ENCODE results near the gene GPR15LG.
"Not testable (repeated sequence)": the region's sequence is repeated elsewhere in the genome, so short reads cannot be mapped to it uniquely, and the experiment has no call there.

Gene GPR15LG

DNA sequence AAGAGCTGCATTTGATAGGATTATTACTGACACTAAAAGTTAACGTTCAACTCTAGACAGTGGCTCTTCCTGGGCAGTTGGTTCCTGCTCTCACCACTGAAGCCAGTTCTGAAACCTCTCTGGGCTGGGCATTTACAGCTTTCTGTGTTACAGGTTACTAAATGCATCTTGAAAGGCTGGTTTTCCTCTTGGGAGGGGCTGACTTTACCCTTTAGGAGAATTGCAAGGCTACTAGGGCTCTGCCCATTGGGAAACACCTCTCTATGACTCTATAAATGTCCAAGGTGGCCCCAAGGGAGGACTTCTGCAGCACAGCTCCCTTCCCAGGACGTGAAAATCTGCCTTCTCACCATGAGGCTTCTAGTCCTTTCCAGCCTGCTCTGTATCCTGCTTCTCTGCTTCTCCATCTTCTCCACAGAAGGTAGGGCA lies at the start of gene GPR15LG:
Gene GPR15LG (plus strand): TSS at position 301 of the 429 bp plus-strand sequence. CDS start 51 bp downstream, at position 352.
- no peak for DNase-seq

DNA sequence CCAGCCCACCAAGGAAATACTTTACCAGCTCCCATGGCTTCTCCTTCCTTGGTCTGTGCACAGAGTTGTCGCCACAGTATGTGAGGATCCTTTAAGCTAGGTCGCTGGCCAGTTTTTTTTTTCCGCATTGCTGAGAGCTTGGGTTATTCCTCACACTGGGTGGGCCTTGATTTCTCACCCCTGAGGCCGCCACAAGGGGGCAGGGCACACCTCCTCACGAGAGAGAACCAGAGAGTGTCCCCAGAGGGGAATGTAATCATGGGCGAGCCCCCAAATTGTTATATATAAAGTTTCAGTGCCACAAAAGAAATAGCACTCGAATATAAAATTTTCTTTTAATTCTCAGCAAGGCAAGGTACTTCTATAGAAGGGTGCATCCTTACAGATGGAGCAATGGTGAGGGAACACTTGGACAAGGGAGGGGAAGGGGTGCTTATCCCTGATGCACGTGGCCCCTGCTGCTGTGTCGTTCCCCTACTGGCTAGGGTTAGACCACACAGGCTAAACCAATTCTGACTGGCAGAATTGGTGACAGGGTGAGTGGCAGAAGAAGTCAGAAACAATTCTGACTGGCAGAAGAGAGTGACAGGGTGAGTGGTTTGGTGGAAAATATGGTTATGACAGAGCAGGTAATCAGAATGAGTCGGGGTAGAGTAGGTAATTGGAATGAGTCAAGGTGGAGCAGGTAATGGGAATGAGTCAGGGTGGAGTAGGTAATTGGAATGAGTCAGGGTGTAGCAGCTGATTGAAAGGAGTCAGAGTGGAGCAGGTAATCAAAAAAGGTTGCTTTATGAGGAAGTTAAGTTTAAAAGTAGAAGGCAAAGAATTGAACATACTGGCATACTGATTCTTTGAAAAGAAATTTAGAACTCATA lies 47.5 kb upstream of the GPR15LG start:
- DNase-seq, result not testable (repeated sequence)

DNA sequence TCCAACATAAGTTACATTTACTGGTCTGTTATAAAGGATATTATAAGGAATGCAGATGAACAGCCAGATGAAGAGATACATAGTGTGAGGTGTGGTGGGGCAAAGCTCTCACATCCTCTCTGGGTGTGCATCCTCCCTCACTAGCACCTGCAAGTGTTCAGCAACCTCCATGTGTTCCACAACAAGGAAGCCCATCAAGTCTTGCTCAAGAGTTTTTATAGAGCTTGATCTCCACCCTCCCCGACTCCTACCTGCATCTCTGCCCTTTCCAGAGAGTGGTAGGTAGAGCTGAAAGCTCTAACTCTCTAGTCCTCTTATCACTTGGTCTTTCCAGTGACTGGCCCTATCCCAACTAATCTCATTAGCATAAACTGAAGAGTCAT lies 46.8 kb upstream of the GPR15LG start:
- DNase-seq, result no peak

DNA sequence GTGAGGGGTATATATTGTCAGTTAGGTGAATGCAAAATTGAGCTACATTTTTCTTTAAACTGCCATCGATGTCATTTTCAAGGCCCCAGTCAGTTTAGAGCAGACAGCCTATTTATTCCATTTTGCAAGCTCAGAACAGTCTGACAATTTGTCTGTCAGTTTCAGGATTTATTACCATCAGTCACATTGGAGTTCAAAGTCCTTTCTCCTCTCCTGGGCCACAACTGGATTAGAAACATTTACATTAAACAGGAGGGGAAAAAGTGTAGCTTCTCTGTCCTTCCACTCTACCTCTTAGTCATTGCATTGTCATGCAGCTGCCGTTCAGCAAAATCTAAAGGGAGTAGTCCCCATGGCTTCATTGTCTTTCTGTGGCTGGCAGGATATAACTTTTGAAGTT lies 37.8 kb upstream of the GPR15LG start:
- DNase-seq, result no peak

DNA sequence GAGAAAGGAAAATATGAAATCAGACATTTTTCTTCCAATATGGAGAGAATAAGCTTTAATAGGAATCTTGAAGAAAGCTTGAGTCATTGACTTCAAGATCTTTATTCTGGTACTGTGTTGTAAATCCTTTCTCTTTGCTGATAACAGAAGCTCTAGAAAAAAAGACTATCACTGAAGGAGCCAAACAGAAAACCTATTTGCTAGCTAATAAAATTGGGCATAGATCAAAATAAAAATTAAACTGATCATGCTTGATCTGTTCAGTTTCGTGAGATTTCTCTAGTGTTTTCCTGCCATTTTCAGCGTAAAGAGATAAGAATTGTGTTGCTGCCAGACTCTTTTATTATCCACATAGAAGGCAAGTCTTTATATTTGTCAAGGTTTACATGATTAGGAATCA lies 35.8 kb upstream of the GPR15LG start:
- no peak for DNase-seq

DNA sequence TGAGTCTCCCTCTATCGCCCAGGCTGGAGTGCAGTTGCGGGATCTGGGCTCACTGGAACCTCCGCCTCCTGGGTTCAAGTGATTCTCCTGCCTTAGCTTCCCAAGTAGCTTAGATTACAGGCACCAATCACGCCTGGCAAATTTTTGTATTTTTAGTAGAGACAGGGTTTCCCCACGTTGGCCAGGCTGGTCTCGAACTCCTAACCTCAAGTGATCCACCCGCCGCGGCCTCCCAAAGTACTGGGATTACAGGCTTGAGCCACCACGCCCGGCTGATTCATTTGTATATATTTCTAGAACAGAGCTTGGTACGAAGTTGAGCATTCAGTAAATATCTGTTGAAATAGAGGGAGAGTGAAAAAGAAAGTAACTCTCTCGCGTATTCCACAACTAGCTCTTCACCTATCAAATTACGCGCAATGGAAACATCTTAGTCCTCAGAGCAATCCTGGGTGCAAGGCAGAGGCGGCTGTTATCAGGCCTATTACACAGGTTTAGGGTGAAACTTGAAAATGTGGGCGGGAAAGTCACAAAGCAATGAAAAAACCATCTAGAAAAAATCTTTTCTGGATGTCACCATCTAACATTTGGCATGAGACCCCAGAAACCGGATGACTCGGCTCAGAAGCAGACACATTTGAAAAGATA lies 35.0 kb upstream of the GPR15LG start:
- DNase-seq, result peak; percentile 74

DNA sequence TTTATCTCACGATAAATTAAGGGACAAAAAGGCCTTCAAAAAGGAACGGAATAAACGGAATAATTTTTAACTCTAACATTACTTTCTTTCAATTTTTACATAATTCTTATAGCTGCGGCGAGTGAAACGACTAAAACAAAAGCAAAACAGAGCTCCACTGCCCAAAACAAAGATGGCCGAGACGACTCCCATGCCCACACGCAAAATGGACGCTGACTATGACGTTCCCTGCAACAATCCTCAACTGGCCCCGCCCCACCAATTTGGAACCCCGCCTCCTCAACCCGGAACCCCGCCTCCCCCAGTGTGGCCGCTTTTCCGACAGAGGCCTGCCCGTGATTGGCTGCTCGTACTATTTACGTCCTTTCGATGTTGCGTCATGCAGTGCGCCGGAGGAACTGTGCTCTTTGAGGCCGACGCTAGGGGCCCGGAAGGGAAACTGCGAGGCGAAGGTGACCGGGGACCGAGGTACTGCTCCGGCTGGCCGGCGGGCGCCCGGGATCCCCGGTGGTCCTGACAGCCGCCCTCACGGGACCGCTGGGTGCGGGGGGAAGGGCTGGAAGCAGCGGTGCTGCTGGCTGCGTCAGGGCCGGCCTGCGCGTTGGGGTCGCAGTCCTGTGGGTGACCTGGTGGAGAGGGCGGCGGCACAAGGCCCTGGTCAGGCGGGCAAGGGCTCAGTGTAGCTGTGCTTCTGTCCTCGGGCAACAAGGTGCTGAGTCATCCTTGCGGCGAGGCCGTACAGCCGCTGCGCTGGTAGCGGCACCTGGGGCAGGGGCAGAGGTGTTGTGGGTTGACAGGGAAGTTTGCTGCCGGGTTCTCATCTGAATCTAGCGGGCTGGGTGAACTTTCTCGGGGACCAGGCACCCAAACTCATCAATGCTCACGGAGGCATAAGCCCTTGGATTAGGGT lies 34.2 kb upstream of the GPR15LG start, which contains the start of gene GHITM:
Gene GHITM (plus strand): TSS at position 384 of the 910 bp plus-strand sequence. CDS start 1,992 bp downstream, outside the sequence.
- peak; percentile 98 for DNase-seq

DNA sequence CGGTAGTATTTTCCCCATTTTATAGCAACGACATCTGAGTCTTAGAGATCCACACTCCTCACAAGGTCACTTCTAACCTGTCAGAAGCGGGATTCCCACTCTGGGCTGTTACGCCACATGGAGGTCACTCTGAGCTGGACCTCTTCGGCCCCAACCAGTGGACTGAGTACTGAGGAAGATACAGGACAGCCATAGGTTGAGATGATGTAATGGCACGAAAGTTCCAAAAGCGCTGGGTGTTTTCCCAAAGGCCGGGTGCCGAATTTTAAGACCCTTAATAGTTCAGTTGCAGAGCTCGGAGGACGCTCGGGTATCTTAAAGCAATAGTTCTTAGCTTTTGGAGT lies 33.6 kb upstream of the GPR15LG start:
- DNase-seq, result peak; percentile 57

DNA sequence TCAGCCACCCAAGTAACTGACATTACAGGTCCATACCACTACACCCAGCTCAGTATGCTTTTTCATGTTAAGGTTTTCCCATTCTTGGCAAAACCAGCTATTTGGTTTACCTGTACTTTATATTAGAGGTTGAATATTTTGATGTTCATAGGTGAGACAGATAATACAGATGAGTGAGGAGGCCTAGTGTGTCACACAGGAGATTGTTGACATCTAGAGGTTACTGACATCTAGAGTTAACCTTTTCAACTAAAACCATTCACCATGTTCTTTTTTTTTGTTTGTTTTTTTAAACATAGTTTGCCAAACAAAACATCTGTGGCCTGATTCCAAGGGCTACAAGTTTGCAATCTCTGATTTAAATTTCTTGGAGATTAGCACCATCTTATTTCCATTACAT lies 26.3 kb upstream of the GPR15LG start:
- DNase-seq, result no peak

DNA sequence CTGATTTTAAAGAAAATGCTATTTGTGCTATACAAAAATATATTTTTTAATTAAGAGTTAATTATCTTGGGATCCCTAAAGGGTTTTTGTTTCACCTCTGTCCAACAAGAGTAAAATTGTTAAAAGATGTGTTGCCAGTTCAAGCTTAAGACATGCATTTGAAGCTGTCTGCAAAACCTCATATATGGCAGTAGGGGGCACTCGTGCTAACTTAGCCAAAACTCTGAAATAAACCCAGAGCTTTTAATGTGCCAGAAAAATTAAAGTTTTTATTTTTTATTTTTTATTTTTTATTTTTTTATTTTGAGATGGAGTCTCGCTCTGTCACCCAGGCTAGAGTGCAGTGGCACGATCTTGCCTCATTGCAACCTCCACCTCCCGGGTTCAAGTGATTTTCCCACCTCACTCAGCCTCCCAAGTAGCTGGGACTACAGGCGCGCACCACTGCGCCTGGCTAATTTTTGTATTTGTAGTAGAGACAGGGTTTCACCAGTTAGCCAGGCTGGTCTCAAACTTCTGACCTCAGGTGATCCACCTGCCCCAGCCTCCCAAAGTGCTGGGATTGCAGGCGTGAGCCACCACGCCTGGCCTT lies 25.5 kb upstream of the GPR15LG start:
- not testable (repeated sequence) for DNase-seq

DNA sequence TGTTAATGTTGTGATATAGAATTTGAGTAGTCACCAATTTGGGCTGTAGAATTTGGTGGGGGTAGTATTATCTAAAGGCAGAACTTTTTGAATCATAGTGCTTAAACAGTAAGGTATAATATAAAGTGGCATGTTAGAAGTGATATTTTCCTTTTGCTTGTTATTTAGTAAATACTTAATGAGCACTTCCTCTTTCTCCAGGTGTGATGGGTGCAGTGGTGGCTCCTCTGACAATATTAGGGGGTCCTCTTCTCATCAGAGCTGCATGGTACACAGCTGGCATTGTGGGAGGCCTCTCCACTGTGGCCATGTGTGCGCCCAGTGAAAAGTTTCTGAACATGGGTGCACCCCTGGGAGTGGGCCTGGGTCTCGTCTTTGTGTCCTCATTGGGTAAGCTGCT lies 23.7 kb upstream of the GPR15LG start:
- DNase-seq, result no peak

DNA sequence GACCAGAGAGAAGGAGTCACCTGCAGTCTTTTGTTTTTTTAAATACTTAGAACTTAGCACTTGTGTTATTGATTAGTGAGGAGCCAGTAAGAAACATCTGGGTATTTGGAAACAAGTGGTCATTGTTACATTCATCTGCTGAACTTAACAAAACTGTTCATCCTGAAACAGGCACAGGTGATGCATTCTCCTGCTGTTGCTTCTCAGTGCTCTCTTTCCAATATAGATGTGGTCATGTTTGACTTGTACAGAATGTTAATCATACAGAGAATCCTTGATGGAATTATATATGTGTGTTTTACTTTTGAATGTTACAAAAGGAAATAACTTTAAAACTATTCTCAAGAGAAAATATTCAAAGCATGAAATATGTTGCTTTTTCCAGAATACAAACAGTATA lies 20.8 kb upstream of the GPR15LG start:
- no peak for DNase-seq

DNA sequence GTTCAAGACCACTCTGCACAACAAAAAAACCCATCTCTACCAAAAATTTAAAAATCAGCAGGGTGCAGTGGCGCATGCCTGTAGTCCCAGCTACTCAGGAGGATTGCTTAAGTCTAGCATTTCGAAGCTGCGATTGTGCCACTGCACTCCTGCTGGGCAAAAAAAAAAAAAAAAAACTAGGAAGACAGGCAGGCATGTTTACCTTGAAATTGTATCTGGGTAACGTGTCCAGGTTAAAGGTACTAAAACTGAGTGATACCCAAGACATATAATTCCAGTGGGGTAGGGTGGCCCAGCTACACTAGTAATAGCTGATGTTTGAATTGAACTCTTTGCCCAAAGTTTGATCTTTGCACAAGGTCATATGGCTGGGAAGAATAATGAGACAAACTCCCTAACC lies 18.1 kb upstream of the GPR15LG start:
- DNase-seq, result no peak

DNA sequence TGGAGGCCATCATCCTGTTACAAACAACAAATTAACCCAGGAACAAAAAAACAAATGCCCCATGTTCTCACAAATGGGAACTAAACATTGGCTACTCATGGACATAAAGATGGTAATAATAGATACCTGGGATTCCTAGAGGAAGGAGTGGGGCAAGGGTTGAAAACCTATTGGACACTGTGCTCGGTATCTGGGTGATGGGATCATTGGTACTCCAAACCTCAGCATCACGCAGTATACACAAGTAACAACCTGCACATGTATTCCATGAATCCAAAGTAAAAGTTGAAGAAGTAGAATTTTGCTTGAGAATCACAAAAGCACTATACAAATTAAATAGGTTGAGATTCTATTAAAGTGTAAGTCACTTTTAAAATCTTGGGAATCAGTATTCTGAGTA lies 17.6 kb upstream of the GPR15LG start:
- no peak for DNase-seq

DNA sequence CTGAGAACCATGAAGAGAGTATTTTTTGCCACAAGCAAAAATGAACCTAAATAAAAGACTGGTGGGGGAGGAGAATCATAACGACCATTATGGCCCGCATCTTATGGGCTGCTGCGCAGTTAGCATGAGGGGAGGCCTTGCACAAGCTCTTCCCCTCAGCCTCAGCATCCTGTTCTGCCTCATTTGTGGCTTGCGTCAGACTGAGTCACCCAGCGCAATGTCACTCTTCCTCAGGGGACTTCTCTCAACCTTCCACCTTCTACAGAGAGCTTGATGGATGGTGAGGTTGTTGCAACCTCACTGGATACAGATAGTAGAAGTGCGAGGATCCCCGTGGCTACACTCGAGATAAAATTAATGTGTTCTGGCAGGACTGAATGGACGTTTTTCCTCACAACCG lies 16.8 kb upstream of the GPR15LG start:
- peak; percentile 71 for DNase-seq

DNA sequence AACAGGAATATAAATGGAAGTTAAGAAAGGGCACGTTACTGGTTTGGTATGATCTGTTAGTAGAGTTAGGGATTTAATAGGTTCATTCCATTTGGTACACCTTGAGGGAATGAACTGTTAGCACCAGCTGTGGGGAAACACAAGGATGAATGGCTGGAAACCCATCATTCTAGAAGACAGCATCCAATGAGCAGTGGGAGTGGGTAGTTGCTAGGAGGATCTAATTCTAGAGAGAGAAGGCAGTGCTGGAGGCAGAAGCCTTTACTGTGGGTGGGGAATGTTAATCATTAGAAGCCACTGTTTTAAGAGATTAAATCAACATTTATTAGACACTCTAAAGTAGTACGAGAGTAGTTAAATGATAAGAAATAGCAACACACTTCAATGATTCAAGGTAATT lies 15.5 kb upstream of the GPR15LG start:
- DNase-seq, result no peak

DNA sequence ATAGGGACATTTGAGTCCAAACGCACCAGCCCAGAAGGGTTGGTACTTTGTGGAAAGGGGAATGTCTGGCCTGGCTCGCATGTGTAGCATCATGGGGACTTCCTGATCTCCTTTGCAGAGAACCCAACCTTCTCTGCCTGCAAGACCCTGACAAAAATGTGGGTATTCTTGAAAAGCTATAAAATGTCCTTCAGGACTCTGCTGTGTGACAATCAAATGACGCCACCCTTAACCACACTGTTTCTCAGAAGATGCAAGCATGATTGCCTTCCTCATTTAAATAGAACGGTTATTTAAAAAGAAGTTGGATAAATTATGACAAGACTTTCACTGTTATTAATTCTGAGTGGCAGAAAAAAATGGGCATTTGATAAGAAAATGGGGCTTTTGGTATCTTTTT lies 15.1 kb upstream of the GPR15LG start:
- no peak for DNase-seq

DNA sequence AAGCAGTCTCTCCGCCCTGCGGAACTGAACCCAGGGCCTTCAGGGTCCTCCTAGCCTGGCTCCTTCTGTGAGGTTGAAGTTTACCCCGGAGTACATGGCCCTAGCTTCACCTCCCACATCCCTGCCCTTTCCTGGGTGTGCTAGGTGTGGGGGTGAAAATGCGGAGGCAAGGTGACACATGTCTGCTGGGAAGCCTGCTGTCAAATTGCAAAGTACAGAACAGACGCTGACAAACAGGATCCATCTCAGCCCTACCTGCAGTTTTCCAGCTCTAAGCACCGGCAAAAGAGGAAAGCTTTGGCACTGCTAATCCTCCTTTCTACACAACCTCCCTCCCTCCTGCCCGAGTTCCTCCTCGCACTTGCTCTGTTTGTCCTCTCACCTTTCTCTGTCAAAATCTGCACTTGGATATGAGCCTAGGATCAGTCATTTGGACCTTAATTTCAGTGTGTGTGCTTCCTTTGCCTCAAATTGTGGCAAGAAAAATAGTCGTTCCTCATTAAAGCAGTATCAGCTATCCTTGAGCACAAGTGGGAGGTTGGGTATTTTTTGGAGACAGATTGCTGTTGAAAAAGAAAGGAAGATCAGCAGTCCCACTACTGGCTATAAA lies 14.4 kb upstream of the GPR15LG start:
- DNase-seq, result no peak

DNA sequence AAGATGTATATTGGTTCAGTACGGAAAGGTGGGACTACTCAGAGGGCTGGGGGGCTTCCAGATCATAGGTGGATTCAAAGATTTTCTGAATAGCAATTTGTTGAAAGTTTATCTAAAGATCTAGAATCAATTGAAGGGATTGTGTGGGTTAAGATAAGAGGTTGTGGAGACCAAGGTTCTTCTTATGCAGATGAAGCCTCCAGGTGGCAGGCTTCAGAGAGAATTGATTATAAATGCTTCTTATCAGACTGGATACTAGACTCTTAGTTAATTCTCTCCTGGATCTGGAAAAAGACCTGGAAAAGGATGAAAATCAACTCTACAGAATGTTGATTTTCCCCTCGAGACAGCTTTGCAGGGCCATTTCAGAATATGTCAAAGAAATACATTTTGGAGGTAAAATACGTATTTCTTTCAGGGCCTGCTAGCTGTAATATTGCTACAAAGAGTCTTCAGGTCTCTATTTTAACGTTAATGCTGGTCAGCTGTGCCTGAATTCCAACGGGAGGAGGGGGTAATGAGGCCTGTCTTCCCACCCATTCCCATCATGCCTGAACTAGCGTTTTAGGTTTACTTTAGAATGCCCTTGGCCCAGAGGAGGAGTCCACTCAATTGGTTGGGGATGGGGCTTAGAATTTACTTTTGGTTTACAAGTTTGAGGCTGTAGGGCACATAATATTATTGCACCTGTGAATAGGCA lies 12.8 kb upstream of the GPR15LG start:
- no peak for DNase-seq

DNA sequence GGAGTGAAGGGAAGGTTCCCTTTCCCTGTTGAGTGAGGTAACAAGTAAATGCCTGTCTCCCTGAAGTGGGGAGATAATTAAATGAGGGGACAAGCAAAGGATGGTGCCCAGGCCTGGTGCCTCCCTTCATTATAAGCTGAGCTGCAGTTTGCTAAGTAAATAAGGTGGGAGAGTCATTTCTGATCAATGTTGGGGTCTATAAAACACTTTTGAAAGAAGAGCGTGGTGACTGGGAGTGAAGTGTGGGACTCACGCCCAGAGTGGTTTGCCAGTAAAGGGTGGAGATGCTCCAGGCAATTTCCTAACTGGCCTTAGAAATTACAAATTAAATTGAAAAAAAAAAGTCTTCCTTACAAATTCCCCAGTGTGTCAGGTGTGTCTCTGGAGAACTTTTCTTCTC lies 9.6 kb upstream of the GPR15LG start:
- DNase-seq, result no peak

DNA sequence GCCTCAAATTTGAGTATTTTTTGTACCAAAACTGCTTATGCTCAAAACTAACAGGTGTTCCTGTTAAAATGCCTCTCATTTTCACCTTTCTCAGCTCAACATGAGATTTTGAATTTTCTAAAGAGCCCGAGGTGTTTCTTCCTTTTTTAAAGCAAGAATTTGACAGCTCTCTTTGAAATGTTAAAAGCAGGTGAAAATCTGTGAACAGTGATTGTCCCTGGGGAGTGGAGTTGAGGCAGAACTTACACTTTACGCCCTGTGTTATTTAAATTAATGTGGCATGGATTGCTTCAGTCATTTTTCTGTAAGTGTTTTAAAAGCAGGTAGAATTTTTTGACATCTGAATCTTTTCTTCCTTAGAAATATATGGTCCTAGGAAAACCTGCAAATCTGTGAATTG lies 9.2 kb upstream of the GPR15LG start:
- DNase-seq, result no peak
